ENCODE data around the gene MYL1.

Gene MYL1

GRCh38 chr2:210264282-210264681 is 50.7 kb downstream of the MYL1 start:
- DNase-seq = no peak

GRCh38 chr2:210263841-210264240 is 51.1 kb downstream of the MYL1 start:
- DNase-seq = no peak

GRCh38 chr2:210262036-210262435 is 52.9 kb downstream of the MYL1 start:
- no peak for DNase-seq

GRCh38 chr2:210259687-210260086 is 55.3 kb downstream of the MYL1 start:
- DNase-seq = no peak

GRCh38 chr2:210252699-210253606 is 62.0 kb downstream of the MYL1 start:
- DNase-seq = no peak

GRCh38 chr2:210250622-210251021 is 64.4 kb downstream of the MYL1 start:
- no peak for DNase-seq
